ENCODE data around the gene ARV1.
A peak's percentile ranks its signal among the peaks of the same experiment; 100 is the strongest.

Gene ARV1

DNA sequence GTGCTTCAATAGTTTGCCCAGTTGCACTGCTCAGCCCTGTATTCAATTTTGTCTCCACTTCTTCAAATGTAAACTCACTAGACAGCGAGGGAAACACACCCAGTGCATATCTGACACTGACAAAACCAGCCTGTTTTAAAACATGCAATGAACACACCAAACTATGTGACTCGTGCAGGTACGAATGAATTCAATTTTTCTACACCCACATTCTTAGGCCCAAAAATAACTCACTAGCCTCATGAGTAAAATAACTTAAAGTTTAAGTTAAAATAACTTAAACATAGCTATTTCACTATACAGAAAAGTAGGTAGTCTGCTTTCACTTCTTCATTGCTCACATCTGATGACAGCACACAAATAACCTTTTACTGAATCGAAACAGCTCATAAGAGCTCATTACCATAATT is 21.3 kb upstream of the ARV1 start:
- DNase-seq (ENCODE audit: low spot score) = peak; percentile 34
- TF ChIP-seq, protein P1, sequence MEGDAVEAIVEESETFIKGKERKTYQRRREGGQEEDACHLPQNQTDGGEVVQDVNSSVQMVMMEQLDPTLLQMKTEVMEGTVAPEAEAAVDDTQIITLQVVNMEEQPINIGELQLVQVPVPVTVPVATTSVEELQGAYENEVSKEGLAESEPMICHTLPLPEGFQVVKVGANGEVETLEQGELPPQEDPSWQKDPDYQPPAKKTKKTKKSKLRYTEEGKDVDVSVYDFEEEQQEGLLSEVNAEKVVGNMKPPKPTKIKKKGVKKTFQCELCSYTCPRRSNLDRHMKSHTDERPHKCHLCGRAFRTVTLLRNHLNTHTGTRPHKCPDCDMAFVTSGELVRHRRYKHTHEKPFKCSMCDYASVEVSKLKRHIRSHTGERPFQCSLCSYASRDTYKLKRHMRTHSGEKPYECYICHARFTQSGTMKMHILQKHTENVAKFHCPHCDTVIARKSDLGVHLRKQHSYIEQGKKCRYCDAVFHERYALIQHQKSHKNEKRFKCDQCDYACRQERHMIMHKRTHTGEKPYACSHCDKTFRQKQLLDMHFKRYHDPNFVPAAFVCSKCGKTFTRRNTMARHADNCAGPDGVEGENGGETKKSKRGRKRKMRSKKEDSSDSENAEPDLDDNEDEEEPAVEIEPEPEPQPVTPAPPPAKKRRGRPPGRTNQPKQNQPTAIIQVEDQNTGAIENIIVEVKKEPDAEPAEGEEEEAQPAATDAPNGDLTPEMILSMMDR (IDR thresholded peaks at IDR 0.05; ENCODE audit: extremely low read depth, insufficient read depth, missing control alignments) = no peak
- in situ Hi-C loops (cut with MboI; ENCODE audit: low pct_unique_long_range_greater_than_20kb, low sequenced_read_pairs, unreplicated experiment) = no loop called here

DNA sequence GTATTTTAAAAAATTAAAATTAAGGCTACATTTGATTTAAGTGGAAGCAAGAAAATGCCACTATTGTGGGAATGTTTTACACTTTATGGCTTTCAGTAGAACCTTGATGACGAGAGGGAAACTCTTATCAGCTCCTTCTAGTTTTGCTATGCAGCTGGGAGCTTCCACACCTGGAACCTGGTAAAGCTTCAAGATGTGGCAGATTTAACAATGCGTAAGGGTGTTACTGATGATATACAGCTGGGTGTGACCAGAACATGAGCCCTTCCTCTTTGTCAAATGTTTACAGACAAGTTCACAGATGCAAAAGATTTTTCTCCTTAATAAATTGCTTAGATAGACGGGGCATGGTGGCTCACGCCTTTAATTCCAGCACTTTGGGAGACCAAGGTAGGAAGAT is 20.5 kb upstream of the ARV1 start:
- no peak for DNase-seq (ENCODE audit: low spot score)
- in situ Hi-C loops (cut with MboI; ENCODE audit: low pct_unique_long_range_greater_than_20kb, low sequenced_read_pairs, unreplicated experiment) = no loop called here
- TF ChIP-seq, protein P1 (IDR thresholded peaks at IDR 0.05; ENCODE audit: extremely low read depth, insufficient read depth, missing control alignments) = no peak

DNA sequence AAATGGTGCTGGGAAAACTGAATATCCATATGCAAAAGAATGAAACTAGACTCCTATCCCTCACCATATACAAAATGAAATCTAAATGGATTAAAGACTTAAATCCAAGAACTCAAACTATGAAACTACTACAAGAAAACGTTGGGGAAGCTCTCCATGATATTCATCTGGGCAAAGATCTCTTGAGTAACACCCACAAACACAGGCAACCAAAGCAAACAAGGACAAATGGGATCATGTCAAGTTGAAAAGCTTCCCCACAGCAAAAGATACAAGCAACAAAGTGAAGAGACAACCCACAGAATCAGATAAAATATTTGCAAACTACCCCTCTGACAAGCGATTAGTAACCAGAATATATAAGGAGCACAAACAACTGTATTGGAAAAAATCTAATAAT is 14.0 kb upstream of the ARV1 start:
- TF ChIP-seq, protein P1 (IDR thresholded peaks at IDR 0.05; ENCODE audit: extremely low read depth, insufficient read depth, missing control alignments) = no peak
- in situ Hi-C loops (cut with MboI; ENCODE audit: low pct_unique_long_range_greater_than_20kb, low sequenced_read_pairs, unreplicated experiment) = no loop called here
- no peak for DNase-seq (ENCODE audit: low spot score)

DNA sequence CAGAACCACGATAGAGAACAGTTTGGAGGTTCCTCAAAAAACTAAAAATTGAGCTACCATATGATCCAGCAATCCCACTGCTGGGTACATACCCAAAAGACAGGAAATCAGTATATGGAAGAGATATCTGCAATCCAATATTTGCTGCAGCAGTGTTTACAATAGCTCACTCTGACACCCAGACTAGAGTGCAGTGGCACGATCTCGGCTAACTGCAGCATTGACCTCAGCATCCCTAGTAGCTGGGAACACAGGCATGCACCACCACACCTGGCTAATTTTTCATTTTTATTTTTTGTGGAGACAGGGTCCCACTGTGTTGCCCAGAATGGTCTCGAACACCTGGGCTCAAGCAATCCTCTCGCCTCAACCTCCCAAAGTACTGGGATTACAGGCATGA is 13.4 kb upstream of the ARV1 start:
- in situ Hi-C loops (cut with MboI; ENCODE audit: low pct_unique_long_range_greater_than_20kb, low sequenced_read_pairs, unreplicated experiment) = no loop called here
- no peak for DNase-seq (ENCODE audit: low spot score)
- TF ChIP-seq, protein P1 (IDR thresholded peaks at IDR 0.05; ENCODE audit: extremely low read depth, insufficient read depth, missing control alignments) = no peak

DNA sequence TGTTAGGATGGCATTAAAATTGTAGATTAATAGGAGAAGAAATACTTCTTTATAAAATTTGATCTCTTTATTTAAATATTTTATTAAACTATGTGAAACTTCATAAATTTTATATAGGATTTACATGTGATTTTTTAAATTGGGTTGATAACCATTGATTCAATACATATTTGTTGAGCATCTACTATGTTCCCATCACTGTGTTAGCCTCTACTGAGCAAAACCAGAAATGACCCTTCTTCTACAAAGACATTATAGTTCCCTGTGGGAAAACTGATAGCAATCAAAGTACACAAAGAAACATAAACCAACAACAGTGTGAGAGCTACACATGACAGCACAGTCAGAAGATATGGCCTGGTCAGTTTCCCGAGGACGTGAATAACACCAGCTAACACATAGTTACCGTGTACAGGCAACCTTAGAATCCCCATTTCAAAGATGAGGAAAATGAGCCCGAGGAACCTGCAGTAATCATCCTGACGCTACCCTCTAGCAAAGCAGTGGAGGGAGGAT is 12.5 kb upstream of the ARV1 start:
- TF ChIP-seq, protein P1 (IDR thresholded peaks at IDR 0.05; ENCODE audit: extremely low read depth, insufficient read depth, missing control alignments) = no peak
- in situ Hi-C loops (cut with MboI; ENCODE audit: low pct_unique_long_range_greater_than_20kb, low sequenced_read_pairs, unreplicated experiment) = no loop called here
- no peak for DNase-seq (ENCODE audit: low spot score)

DNA sequence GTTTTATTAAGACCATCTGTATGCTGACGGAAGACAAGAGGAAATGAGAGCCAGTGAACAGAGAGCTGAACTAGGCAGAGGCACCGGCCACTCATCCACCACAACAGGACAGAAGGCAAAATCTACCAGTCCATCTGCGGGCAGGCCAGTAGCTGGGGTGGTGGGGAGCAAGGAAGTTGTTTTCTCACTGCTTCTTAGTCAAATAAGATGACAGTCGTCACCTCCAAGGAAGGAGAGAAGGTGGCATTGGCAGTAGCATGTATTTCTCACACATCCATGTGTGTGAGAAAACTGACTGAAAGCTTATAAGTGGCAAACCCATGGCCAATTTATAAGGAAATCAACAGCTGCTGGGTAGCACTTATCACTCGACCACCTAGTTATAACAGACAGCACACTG is 8.5 kb upstream of the ARV1 start:
- in situ Hi-C loops (cut with MboI; ENCODE audit: low pct_unique_long_range_greater_than_20kb, low sequenced_read_pairs, unreplicated experiment) = no loop called here

More for the DNA sequence above, 8.5 kb upstream of the ARV1 start:
- TF ChIP-seq, protein P1 (IDR thresholded peaks at IDR 0.05; ENCODE audit: extremely low read depth, insufficient read depth, missing control alignments) = no peak
- no peak for DNase-seq (ENCODE audit: low spot score)
